ENCODE results near the gene FCSK.
A peak's percentile ranks its signal among the peaks of the same experiment; 100 is the strongest.

FCSK gene

DNA sequence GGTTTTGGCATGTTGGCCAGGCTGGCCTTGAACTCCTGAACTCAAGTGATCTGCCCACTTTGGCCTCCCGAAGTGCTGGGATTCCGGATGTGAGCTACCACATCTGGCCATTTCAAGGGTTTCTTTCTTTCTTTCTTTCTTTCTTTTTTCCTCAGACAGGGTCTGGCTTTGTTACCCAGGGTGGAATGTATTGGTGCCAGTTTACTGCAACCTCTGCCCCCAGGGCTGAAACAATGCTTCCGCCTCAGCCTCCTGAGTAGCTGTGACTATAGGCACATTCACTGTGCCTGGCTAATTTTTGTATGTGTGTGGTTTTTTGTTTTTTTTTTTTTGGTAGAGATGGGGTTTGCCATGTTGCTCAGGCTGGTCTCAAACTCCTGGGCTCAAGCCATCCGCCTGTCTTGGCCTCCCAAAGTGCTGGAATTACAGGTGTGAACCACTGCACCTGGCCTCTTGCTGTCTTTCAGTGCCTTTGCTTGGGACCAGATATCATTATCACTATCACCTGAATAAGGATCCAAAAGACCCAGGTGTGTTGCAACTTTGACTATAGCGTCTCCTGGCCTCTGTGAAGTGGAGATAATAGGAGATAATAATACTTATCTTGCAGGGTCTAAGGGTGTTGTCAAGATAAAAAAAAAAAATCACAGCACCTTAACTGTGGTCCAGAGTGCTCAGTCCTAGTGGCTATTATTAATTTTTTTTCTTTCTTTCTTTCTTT, 3.2 kb downstream of the FCSK start:
- no peak for DNase-seq

DNA sequence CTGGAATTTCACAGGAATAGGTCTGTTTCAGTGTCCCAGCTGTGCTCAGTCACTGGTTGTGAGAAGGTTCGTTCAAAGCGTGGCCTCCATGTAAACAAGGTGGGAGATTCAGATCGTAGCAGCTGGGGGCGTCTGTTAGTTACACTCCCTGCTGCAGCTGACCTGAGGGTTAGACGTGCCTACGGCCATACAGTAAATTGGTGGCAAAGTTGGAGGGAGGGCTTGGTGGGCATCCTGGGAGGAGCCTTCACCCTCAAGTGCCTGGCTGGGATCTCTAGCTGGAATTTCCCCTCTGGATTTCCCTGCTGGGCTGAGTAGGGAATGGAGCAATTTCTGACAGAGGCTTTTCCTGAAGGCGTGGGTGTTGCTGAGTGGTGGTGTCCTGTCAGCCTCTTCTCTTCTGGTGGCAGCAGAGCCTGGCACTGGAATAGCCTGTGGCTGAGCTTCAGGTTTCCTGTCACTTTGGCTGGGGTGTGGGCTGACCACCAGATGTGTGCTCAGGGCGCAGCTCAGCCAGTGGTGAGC, 6.4 kb downstream of the FCSK start:
- DNase-seq, result no peak

DNA sequence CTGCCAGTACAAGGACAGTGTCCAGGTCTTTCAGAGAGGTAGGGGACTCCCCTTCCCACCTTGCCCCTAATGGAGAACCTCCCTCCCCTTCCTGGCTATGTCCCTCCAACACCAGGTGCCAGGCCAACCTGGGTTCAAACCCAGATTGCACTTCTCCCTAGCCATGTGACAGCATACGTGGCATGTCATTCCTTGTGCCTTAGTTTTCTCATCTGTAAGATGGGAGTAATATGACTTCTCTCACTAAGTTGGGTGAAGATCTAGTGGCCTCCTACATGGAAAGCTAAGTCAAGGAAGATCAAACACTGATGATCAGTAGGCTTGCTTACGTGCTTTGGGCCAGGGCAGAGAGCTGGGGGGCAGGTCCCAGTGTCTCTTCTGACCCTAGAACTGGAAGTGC, 8.8 kb downstream of the FCSK start:
- DNase-seq, result no peak

DNA sequence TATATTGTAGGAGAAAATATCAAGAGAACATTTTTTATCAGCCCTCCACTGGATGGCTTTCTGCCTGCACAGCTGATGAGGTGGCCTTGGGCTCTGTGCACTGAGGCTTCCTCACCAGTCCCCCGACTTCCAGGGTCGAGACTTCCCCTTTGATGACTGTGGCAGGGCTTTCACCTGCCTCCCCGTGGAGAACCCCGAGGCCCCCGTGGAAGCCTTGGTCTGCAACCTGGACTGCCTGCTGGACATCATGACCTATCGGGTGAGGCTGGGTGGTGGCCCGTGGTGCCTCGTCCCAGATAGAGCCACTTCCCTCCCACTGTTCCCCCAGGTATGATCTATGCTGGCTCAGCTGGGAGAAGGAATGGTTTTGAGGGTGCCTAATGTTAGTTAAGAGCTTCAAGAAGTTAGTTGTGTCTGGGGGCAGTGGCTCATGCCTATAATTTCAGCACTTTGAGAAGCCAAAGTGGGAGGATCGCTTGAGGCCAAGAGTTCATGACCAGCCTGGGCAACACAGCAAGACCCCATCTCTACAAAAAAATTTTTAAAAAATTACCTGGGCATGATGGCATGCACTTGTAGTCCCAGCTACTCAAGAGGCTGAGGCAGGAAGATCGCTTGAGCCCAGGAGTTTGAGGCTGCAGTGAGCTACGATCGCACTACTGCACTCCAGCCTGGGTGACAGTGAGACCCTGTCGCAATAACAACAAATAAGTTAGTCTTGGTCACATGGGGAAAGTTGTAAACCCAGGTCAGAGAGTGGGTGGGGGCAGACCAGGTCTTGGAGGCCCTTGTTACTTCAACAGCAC, 11.8 kb downstream of the FCSK start:
- DNase-seq, result no peak

DNA sequence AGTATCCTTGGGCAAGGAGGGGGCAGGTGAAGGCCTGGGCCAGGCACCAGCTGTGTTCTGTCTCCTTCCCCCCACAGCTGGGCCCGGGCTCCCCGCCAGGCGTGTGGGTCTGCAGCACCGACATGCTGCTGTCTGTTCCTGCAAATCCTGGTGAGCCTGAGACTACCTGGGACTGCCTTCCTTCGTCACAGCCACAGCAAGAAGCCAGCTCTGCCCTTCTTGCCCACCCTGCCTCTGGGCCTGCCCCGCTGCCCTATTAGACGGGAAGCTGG, 12.3 kb downstream of the FCSK start:
- DNase-seq, result no peak

DNA sequence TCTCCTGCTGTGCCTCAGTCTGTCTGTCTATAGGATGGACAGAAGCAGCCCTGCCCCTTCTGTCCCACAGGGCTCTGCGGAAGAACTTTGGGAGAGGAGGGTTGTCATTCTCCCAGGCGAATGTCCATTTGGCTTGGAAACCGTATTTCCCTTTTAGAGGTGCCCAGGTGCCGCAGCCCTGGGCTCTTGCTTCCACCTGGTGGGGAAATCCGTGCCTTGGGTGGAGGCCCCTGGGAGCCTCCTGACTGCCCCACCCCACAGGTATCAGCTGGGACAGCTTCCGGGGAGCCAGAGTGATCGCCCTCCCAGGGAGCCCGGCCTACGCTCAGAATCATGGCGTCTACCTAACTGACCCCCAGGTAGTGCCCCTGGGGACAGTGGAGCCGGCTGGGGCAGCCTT, 12.7 kb downstream of the FCSK start:
- no peak for DNase-seq

DNA sequence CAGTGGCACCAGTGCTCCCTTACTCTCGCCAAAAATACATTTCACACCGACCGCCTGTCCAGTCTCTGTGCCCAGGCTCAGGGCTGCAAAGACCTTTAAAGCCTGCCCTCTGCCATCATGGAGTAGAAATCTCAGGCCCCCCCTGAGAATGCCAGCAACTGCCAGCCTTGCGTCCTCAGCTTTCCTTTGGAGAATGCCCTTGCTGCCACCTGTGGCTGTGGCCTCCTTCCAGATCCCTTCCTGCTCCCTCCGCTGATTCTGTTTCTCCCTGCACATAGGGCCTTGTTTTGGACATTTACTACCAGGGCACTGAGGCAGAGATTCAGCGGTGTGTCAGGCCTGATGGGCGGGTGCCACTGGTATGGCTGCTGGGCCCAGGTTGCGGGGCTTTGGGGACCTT, 13.2 kb downstream of the FCSK start:
- DNase-seq, result no peak

DNA sequence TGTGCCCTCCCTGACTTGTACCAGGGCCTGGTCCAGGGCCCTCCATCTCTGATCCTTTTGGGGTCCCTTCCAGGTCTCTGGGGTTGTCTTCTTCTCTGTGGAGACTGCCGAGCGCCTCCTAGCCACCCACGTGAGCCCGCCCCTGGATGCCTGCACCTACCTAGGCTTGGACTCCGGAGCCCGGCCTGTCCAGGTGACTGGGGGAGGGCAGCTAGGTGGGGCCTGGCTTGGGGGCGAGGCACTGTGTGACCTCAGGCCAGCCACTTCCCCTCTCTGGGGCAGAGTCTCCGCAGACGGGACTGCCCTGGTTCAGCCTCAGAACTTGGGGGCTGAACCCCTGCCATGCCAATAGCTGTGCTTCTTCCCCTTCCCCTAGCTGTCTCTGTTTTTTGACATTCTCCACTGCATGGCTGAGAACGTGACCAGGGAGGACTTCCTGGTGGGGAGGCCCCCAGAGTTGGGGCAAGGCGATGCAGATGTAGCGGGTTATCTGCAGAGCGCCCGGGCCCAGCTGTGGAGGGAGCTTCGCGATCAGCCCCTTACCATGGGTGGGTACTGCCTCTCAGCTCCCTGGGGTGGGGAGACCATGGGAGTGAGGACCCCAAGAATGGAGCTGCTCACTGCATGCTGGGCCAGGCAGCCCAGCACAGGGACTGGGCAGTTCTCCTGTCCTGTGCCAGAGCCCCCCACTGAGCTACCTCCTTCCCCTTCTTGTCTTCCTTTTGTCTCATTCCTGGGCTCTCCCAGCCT, 14.6 kb downstream of the FCSK start:
- DNase-seq, result no peak

DNA sequence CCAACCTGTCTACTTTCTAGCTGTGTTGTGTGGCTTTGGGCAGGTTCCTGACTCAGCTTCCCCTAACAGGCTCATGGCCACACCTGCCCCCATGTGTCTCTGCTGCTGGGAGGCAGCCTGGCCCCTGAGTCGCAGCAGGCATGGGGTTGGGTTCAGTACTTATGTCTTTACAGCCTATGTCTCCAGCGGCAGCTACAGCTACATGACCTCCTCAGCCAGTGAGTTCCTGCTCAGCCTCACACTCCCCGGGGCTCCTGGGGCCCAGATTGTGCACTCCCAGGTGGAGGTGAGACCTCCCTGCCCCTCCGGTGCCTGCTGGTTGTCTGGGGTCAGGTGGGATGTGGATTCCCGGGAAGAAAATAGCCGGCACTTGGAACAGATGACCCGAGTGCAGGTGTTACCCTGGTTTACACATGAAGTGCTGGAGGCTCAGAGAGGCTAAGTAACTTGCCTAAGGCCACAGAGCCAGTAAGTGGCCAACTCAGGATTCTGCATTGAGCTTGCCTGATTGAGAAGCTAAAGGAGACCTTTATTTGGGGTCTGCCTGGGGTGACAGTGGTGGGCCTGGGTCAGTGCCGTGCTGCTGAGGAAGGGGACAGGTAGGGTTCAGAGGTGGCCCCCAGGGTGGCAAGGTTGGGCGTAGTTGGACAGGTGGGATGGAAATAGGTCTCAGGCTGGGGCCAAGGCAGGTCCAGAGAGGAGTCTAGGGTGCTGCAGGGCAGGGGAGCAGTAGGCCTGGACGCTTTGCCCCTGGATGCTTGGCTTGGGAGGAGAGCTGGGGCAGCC, 15.9 kb downstream of the FCSK start:
- DNase-seq, result no peak

DNA sequence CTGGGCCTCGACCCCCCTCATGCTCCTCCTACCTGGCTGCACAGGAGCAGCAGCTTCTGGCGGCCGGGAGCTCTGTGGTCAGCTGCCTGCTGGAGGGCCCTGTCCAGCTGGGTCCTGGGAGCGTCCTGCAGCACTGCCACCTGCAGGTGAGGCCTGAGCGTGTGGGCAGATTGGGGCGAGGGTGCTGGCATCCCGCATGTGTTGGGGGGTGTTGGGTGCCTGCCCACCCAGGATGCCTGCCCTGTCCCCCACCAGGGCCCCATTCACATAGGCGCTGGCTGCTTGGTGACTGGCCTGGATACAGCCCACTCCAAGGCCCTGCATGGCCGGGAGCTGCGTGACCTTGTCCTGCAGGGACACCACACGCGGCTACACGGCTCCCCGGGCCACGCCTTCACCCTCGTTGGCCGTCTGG, 16.5 kb downstream of the FCSK start:
- no peak for DNase-seq

DNA sequence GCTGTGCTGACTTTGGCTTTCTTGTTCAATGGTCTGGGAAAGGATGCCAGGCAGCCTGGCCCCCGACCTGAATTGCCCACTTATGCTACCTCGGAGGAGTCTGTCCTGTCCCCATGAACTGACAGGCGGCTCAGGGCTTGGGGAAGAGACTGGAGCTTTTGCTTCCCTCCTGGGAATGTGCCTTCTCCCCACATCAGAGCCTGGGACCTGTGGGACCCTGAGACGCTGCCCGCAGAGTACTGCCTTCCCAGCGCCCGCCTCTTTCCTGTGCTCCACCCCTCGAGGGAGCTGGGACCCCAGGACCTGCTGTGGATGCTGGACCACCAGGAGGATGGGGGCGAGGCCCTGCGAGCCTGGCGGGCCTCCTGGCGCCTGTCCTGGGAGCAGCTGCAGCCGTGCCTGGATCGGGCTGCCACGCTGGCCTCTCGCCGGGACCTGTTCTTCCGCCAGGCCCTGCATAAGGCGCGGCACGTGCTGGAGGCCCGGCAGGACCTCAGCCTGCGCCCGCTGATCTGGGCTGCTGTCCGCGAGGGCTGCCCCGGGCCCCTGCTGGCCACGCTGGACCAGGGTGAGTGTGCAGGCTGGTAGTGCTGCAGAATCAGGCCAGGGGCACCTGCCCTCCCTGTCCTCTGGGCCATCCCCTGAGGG, 18.5 kb downstream of the FCSK start:
- no peak for DNase-seq

DNA sequence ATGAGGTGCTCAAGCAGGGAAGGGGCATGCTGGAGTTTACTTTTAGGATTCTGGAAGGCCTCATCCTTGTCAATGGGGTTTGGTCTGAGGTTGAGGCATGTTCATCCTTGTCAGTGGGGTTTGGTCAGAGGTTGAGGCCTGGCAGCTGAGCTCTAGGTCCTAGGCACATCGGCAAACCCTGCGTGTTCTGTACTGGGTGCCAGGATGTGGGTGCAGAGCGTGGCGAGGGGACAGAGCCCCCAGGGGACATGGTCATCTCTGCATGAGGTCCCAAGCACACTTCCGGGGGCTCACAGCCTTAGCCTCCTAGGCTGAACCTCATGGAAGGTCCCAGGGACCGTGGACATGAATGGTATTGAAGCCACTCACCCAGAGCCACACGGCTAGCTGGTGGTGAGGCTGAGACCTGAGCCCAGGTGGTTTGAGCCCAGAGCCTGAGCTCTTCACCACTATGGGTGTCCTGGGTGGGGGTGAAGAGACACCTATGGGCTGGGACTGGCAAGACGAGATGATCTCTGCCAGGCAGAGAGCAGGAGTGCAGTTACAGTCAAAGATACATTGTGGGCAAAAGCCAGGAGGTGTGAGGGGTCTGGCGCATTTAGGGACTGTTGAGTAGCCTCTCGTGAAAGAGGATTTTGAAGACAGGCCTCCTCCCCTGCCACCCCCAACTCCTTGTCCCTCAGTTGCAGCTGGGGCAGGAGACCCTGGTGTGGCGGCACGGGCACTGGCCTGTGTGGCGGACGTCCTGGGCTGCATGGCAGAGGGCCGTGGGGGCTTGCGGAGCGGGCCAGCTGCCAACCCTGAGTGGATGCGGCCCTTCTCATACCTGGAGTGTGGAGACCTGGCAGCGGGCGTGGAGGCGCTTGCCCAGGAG, 19.3 kb downstream of the FCSK start:
- DNase-seq, result no peak

DNA sequence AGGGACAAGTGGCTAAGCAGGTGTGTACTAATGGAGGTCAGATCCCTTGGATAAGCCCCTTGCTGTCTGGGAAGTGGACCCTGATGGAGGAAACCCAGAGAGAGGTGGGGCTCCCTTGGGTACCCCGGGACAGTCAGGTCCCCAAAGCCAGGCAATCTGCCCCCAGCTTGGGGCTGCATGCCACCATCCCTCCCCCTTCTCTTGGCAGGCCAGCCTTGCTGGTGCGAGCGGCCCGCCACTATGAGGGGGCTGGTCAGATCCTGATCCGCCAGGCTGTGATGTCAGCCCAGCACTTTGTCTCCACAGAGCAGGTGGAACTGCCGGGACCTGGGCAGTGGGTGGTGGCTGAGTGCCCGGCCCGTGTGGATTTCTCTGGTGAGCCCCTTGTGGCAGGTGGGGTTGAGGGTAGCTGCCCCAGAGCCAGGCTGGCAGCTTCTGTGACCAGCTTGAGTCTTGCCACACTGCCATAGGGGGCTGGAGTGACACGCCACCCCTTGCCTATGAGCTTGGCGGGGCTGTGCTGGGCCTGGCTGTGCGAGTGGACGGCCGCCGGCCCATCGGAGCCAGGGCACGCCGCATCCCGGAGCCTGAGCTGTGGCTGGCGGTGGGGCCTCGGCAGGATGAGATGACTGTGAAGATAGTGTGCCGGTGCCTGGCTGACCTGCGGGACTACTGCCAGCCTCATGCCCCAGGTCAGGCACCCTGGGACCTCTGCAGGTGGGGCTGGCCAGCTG, 20.1 kb downstream of the FCSK start:
- no peak for DNase-seq

DNA sequence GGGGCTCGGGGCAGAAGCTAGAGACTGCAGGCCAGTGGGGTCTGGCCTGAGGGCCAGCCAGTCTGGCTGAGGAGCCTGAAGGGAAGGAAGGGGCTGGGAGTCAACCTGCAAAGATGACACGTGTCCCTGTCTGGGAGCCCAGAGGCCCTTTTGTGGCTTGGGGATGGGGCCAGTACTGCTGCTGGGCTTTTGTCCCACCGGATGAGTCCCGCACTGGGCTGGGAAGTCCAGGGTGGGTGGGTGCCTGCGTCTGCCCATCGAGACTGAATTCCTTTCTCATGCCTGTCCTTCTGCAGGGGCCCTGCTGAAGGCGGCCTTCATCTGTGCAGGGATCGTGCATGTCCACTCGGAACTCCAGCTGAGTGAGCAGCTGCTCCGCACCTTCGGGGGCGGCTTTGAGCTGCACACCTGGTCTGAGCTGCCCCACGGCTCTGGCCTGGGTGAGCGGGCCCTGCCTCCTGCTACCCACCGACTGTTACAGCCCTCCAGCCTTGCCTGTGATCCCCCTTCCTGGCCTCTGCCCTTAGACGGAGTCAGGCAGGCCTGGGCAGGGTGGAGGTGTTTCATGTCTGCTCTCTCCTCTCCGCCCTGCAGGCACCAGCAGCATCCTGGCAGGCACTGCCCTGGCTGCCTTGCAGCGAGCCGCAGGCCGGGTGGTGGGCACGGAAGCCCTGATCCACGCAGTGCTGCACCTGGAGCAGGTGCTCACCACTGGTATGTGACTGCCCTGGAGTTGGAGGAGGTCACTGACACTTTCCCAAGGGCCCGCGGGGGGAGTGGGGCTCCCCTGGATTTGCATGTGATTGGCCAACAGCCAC, 20.9 kb downstream of the FCSK start:
- no peak for DNase-seq

DNA sequence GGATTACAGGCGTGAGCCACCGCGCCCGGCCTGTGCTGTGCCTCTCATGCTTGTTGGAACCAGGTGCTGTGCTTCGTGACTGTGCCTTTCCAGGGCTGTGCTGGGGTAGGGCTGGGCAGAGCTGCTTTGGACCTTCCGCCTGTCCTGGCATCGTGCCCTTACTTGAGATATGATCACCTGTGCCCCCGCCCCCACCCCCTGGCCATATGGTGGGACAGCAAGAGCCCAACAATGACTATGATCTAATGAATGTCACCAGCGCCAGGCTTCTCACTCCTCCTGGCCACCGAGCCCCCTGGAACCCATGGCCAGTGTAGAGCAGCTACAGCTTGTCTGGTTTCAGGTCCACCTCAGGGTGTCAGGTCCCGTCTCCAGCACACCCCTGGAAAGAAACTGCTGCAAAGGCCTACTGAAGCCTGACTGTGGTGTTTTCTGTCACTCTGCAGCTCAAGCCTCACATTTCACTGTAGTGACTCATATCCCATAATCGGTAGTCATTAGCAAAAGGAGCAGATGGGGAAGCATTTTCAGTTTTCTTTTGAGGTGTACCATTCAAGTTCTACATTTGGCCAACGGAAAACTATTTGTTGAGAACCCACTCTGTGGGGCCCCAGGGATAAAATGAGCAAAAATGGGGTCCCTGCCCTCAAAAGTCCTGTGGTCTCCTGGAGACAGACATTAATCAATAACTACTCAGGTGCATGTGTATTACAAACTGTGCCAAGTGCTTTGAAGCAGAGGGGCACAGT, 22.1 kb downstream of the FCSK start:
- peak; percentile 96 for DNase-seq

DNA sequence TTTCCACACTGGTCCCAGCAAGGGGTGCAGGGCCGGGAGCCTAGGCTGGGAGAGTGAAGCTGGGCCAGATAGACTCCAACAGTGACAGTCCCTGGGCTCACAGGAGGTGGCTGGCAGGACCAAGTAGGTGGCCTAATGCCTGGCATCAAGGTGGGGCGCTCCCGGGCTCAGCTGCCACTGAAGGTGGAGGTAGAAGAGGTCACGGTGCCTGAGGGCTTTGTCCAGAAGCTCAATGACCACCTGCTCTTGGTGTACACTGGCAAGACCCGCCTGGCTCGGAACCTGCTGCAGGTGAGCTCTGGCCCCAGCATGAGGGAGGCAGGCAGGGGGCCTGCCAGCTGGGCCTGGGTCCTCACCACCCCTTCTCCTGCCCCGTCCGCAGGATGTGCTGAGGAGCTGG, 23.8 kb downstream of the FCSK start:
- DNase-seq, result no peak

DNA sequence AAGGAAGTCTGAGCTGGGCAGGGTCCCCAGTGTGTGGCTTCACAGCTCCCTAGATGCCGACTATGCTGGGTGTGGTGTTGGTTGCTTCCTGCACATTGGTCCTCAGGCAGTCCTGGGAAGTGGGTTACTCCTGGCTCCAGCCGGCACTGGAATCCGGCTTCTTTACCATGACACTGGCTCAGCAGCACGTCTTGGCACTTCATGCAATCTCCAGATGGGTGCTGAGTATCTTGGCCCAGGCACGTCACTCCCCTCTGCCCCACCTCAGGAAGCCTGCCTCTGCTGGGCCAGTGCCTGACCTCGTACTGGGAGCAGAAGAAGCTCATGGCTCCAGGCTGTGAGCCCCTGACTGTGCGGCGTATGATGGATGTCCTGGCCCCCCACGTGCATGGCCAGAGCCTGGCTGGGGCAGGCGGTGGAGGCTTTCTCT, 24.5 kb downstream of the FCSK start:
- DNase-seq, result peak; percentile 62

DNA sequence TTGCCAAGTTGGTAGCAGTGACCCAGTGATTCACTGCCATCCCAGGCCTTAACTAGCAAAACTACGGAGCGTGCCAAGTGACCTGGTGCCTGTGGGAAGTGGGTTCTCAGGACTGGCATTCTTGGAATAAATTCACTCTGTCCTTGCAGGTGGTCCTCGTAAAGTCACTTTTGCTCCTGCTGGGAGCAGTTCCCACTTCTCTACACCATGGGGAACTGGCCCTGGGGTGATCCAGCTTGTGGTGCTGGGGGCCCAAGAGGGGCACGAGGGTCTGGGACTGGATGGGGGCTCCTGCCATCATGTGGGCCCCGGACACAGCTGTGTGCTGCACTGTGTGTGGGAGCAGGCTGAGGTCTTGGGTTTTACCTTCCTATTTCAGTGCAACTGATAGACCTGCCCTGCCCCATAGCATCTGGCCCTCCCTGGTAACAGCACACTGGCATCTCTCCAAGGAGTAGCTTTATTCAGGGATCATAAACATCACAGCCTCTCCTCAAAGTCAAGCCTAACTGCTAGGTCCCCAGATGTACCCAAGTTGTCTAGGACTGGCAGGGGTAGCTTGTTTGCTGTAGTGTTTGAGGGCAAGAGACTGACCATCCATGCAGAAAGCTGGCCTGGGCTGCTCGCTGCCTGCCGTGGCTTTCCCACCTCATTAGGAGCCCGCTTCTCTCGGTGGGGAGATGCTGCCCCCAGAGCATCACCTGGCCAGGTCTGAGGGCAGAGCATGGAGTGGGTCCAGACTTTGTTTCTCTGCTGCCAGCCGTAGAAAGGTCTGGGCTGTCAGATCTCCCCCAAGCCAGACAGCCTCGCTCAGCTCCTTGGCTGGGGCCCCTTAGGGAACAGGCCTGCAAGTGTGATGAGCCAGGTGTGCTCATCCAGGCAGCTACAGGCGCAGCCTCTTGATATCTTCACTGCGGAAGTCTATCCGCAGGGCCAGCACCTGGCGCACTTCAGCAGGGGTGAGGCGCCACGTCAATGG, 26.0 kb downstream of the FCSK start:
- peak; percentile 85 for DNase-seq

All from DMS 273 treated with DMSO at 0.1 percent for 48 hours (cell line).